K562 (cell line): Measurements from ENCODE around the gene FCGBP. TPM values are rescaled to one million over a fixed set of nuclear protein-coding genes. Genes with fewer than 3 reads are reported as not detected.

ENCODE experiments used
- ATAC-seq: fragments of 200-7000 bp; cut with Tn5 transposase; 3 replicates; pipeline ENCODE4 v1.9.1; 2020; ENCODE audit warnings: moderate library complexity
- BruUV-seq: library from RNA; stranded (reverse); fragments of 400-500 nt; replicated peaks from 2 replicates; lab custom pipeline; 2021; lab: Mats Ljungman, UMichigan
- CTCF ChIA-PET: fragments of 300-600 bp; formaldehyde crosslinking; extraction: SDS; loops from one replicate; lab custom pipeline; 2021; ENCODE audit warnings: low intra/inter-chr PET ratio; lab: Yijun Ruan, JAX
- POLR2A ChIA-PET: fragments of 300-600, 350-650 bp; sonication (Branson Sonifier 250); formaldehyde crosslinking; extraction: SDS; loops from one replicate; lab custom pipeline; 2021; ENCODE audit warnings: antibody characterized with exemption, inconsistent platforms; lab: Yijun Ruan, JAX
- DNase-seq, 4 experiments: peaks; one replicate each; pipeline versions ENCODE4 v3.0.0 to v3.0.0-alpha.2; 2011 to 2018; ENCODE audit warnings: low spot score in 3 of 4, mixed read lengths in 3 of 4; ENCODE audit errors: extremely low read depth in 1 of 4
- FAIRE-seq: peaks from 2 replicates; lab custom pipeline; 2011; peaks lifted over from hg19 to GRCh38; lab: Jason Lieb, UNC
- H2AFZ ChIP-seq: 2 replicates; pipeline ENCODE4 v1.6.0; 2011; ENCODE audit warnings: low read depth, low read length, control low read depth, inconsistent platforms
- H3K27ac ChIP-seq: fragments of 200-600 bp; 3 replicates; pipeline ENCODE4 v1.8.0; 2011; ENCODE audit warnings: low read depth, mild to moderate bottlenecking, control low read depth, inconsistent platforms, low read length, moderate library complexity, mixed read lengths; ENCODE audit errors: extremely low read depth
- H3K27me3 ChIP-seq, 2 experiments: fragments of 300-600 bp in 1 of 2; 2 replicates in 1 of 2; 3 replicates in 1 of 2; pipeline versions ENCODE4 v1.6.0 to v1.8.0; 2011; ENCODE audit warnings: inconsistent platforms in 2 of 2, low read length in 2 of 2, mild to moderate bottlenecking in 1 of 2, mixed read lengths in 1 of 2, moderate library complexity in 1 of 2; ENCODE audit not compliant: control insufficient read depth in 2 of 2, insufficient read depth in 2 of 2
- H3K36me3 ChIP-seq: fragments of 300-600 bp; 3 replicates; pipeline ENCODE4 v1.8.0; 2011; ENCODE audit warnings: mild to moderate bottlenecking, low read length, inconsistent platforms; ENCODE audit not compliant: control insufficient read depth, insufficient read depth
- H3K4me1 ChIP-seq, 2 experiments: fragments of 200-600 bp in 1 of 2; replicated peaks in 1 of 2; 2 replicates in 1 of 2; 3 replicates in 1 of 2; pipeline versions ENCODE4 v1.5.1 to v1.8.0; 2011; ENCODE audit warnings: inconsistent platforms in 2 of 2, low read length in 2 of 2, mild to moderate bottlenecking in 1 of 2, mixed read lengths in 1 of 2, moderate library complexity in 1 of 2; ENCODE audit not compliant: control insufficient read depth in 2 of 2, insufficient read depth in 2 of 2
- H3K4me2 ChIP-seq: 2 replicates; pipeline ENCODE4 v1.6.1; 2011; ENCODE audit warnings: low read length, control low read depth, inconsistent platforms, mixed read lengths; ENCODE audit not compliant: insufficient read depth
- H3K4me3 ChIP-seq: fragments of 200-600 bp; sonication (generic), shearing (Covaris generic); 2 replicates; pipeline ENCODE4 v1.5.1; 2016; ENCODE audit warnings: control low read depth, inconsistent platforms
- H3K79me2 ChIP-seq: fragments of 200-600 bp; 3 replicates; pipeline ENCODE4 v1.8.0; 2011; ENCODE audit warnings: low read length, inconsistent platforms; ENCODE audit not compliant: control insufficient read depth, insufficient read depth
- H3K9ac ChIP-seq, 2 experiments: 2 replicates each; pipeline versions ENCODE4 v1.6.0 to v1.6.1; 2011; ENCODE audit warnings: low read depth in 2 of 2, low read length in 2 of 2, control low read depth in 1 of 2, inconsistent platforms in 1 of 2, mild to moderate bottlenecking in 1 of 2, mixed read lengths in 1 of 2; ENCODE audit not compliant: insufficient read depth in 1 of 2
- H3K9me1 ChIP-seq: one replicate; pipeline ENCODE4 v1.6.0; 2011; ENCODE audit warnings: inconsistent platforms, mild to moderate bottlenecking, low read length, moderate library complexity; ENCODE audit not compliant: control insufficient read depth, insufficient read depth
- H3K9me3 ChIP-seq: replicated peaks from 2 replicates; pipeline ENCODE4 v1.5.1; 2011; ENCODE audit warnings: low read depth, low read length, inconsistent platforms; ENCODE audit not compliant: control insufficient read depth, insufficient read depth
- H4K20me1 ChIP-seq: replicated peaks from 2 replicates; pipeline ENCODE4 v1.6.1; 2011; ENCODE audit warnings: low read length, inconsistent platforms, mixed read lengths; ENCODE audit not compliant: control insufficient read depth, insufficient read depth
- CBFB ChIP-seq: sonication (generic); formaldehyde crosslinking; IDR thresholded peaks from 2 replicates; pipeline ENCODE4 v1.4.0; 2020; ENCODE audit warnings: mild to moderate bottlenecking, missing genetic modification reagents
- CBX8 ChIP-seq: fragments of 200-600 bp; sonication (generic); IDR thresholded peaks from 2 replicates; pipeline ENCODE4 v1.6.1; 2012; ENCODE audit warnings: borderline replicate concordance, mixed run types, low read depth, mild to moderate bottlenecking, moderate library complexity, mixed read lengths, low read length, control low read depth, inconsistent platforms; ENCODE audit not compliant: poor library complexity, severe bottlenecking; ENCODE audit errors: extremely low read depth
- FOXJ2 ChIP-seq: fragments of 200-800 bp; sonication (Bioruptor generic); IDR thresholded peaks from 2 replicates; pipeline ENCODE4 v1.6.1; 2016; ENCODE audit warnings: missing genetic modification characterization, missing compliant biosample characterization
- FUS ChIP-seq: fragments of 200-400 bp; formaldehyde crosslinking; optimal IDR thresholded peaks from 2 replicates; pipeline ENCODE3; 2017; ENCODE audit warnings: low read depth, low read length
- NCOA2 ChIP-seq, 2 experiments: fragments of 450-650 bp; IDR thresholded peaks; 2 replicates each; pipeline ENCODE4 v1.6.1; 2018; ENCODE audit warnings: mild to moderate bottlenecking in 2 of 2, moderate library complexity in 1 of 2; ENCODE audit not compliant: partially characterized antibody in 2 of 2
- STAG1 ChIP-seq: sonication (generic); formaldehyde crosslinking; IDR thresholded peaks from 2 replicates; pipeline ENCODE4 v1.5.0; 2020; ENCODE audit warnings: missing genetic modification reagents, borderline replicate concordance
- USF2 ChIP-seq: sonication (generic); formaldehyde crosslinking; IDR thresholded peaks from 2 replicates; pipeline ENCODE4 v1.5.0; 2020; ENCODE audit warnings: missing genetic modification reagents
- ZBTB8A ChIP-seq: fragments of 450-650 bp; IDR thresholded peaks from 2 replicates; pipeline ENCODE4 v1.6.1; 2018; ENCODE audit warnings: mild to moderate bottlenecking, moderate library complexity; ENCODE audit not compliant: partially characterized antibody
- WGBS: fragments of 100-300 bp; shearing (Covaris generic); methylation state at CpG from one replicate; pipeline ENCODE4 v1.1.6; 2016; ENCODE audit warnings: low coverage, mixed read lengths; ENCODE audit not compliant: insufficient coverage; ENCODE audit errors: missing lambda C conversion rate; 5-methylcytosine and 5-hydroxymethylcytosine counted together
- in situ Hi-C: fragments of 300-500 bp; cut with MboI; formaldehyde crosslinking; loops from 4 replicates; pipeline ENCODE4 v1.15.0; 2018; ENCODE audit warnings: inconsistent platforms, mixed read lengths
- intact Hi-C: fragments of 100-400 bp; cut with micrococcal nuclease; formaldehyde crosslinking; loops from 2 replicates; pipeline ENCODE4 v1.14.2; 2022
- polyA plus RNA-seq, 8 experiments: library from polyadenylated mRNA; depleted of rRNA in 4 of 8; stranded (reverse) in 5 of 8; unstranded in 3 of 8; fragments of >200 nt; fragmentation: Nextera tagmentation in 2 of 8; fragmentation: Illumina TruSeq in 1 of 8; extraction: Ambion mirVana in 2 of 8; extraction: Trizol in 1 of 8; gene quantifications; 2 replicates each; pipeline versions ENCODE4 v1.2.1 to v1.2.3, GENCODE V29; 2011 to 2014; ENCODE audit warnings: inconsistent platforms in 1 of 8, missing spikeins in 1 of 8
- total RNA-seq, 7 experiments: library from RNA; depleted of rRNA in 6 of 7; stranded (reverse); fragments of >200 nt in 6 of 7; fragmentation: Illumina TruSeq in 2 of 7; extraction: Trizol in 2 of 7; gene quantifications; 2 replicates each; pipeline versions ENCODE4 v1.2.1 to v1.2.3, GENCODE V29; 2011 to 2021; ENCODE audit warnings: low replicate concordance in 1 of 7

The FCGBP gene
- total and polyA plus RNA-seq, 9 of the 15 experiments (the other 6 are each of a cell fraction or from before 2014, with no cell fraction given): 0.01 to 1.5 (median 0.13) TPM; not detected in 4

GRCh38 chr19:39906820-39907611, 27.4 kb downstream of the FCGBP start:
- H3K4me3 ChIP-seq: no peak overlapping the region
- H2AFZ ChIP-seq: no peak overlapping the region
- H3K79me2 ChIP-seq: no peaks in the 10 kb centered on the region
- H4K20me1 ChIP-seq: no peaks in the 10 kb centered on the region
- H3K9ac ChIP-seq: no peak overlapping the region
- DNase-seq: peak in 1 of 4 experiments; percentile 10
- no peaks in the 10 kb centered on the region for H3K36me3 ChIP-seq
- ChIA-PET CTCF (no interaction called here), POLR2A (no interaction called here)
- H3K27ac ChIP-seq: no peak overlapping the region
- intact Hi-C loops: no loop called here
- no peaks in the 10 kb centered on the region for H3K9me3 ChIP-seq
- no peaks in the 10 kb centered on the region for H3K9me1 ChIP-seq
- no peak for FAIRE-seq
- in situ Hi-C loops: no loop called here
- TF ChIP-seq FOXJ2 (no peak), USF2 (CRISPR knock-in tag) (0 out of 2 replicates have a peak, but pooled peaks have one; percentile 10), CBFB (CRISPR knock-in tag) (no peak), ZBTB8A (no peak), STAG1 (CRISPR knock-in tag) (no peak), CBX8 (no peak), NCOA2 (IDR thresholded peaks at IDR 0.05; ENCODE audit: partially characterized antibody in 2 of 2) (no peak), FUS (no peak)
- peaks cover 6 to 29% of the 10 kb centered on the region in 2 experiments; a peak in 4 of 5 replicates for H3K27me3 ChIP-seq
- ATAC-seq: no peak
- H3K4me1 ChIP-seq: no peaks in the 10 kb centered on the region
- H3K4me2 ChIP-seq: no peak overlapping the region
- 2% methylated on average over 4 of the region's 5 CpGs for WGBS
- BruUV-seq: no TSS peak
